CMK (cell line): ENCODE data around the gene DNLZ.
"Not testable (repeated sequence)": the region's sequence is repeated elsewhere in the genome, so short reads cannot be mapped to it uniquely, and the experiment has no call there.

Source experiments
- DNase-seq: peaks from one replicate; pipeline ENCODE4 v3.0.0-alpha.2; 2010; ENCODE audit warnings: low read depth

DNLZ gene

DNA sequence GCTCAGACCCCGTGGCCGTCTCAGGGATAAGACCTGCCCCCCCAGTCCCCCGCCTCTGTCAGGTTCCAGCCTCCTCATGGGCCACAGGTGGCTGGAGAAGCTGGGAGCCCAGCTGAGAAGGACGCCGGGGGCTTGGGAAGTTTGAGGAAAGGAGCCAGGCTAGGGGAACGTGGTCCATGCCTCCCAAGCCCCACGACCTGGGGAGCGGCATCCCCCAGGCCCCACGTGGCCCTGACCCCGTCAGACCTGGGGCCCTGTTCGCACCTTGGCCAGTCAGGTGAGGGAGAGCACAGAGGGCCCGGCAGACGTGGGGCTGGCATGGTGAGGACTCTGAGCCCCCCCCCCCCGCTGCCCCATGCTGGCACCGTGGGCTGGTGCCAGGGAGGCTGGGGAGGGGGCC is 32.5 kb downstream of the DNLZ start:
- DNase-seq = no peak

DNA sequence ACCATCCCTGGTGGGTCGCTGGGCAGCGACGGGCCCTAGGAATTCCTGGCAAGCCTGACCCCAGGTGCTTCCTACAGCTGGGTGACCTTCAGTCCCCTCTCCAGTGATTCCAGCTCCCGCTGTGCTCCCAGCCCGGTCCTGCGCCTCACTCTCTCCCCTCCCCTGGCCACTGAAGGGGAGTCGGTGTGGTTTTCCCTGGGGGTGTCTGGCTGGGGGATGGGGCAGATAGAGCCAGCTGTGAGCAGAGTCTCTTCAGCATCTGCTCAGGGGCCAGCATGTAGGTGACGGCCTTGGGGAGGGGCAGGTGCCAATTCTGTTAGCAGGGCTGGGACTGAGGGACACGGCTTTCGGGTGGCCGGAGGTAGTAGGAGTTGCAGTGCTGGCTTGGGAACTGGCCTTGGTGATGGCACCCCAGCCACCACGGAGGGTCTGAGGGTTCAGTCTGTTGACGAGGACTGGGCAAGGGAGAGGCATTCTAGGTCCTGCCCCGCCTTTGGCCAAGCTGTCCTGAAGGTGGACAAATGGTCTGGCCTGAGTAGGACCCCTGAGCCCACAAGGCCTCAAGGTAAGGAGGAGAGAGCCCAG is 33.0 kb downstream of the DNLZ start:
- no peak for DNase-seq

DNA sequence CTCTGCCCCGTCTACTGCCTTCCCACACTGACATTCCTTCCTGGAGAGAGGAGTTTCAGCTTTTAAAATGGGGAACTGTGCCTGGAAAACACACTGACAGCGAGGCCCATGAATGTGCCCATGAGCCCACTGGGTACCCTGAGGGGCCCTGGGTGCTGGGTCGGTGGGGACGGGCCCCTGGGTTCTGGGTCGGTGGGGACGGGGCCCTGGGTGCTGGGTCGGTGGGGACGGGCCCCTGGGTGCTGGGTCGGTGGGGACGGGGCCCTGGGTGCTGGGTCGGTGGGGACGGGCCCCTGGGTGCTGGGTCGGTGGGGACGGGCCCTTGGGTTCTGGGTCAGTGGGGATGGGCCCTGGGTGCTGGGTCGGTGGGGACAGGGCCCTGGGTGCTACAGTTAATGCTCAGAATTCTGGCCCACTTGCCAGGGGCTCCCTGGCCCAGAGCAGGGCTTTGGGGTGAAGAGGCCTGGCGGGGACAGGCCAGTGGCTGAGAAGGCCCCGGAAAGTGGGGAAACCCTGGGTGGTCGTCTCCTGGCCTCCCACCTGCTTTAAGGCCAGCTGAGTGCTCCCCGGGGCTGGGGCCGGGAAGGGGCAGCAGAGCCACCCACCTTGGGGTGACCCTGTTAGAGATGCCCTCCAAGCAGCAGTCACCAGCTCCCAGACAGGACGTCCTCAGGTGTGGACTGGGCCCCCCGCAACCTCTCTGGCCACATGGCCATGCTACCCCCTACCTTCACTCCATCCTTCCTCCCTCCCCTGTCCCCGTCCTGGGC is 33.7 kb downstream of the DNLZ start:
- no peak for DNase-seq

- DNase-seq = no peak
These were observed 34.3 kb downstream of the DNLZ start for GRCh38 chr9:136329211-136329627.

- no peak for DNase-seq
These were observed 34.9 kb downstream of the DNLZ start for GRCh38 chr9:136328622-136329041.

DNA sequence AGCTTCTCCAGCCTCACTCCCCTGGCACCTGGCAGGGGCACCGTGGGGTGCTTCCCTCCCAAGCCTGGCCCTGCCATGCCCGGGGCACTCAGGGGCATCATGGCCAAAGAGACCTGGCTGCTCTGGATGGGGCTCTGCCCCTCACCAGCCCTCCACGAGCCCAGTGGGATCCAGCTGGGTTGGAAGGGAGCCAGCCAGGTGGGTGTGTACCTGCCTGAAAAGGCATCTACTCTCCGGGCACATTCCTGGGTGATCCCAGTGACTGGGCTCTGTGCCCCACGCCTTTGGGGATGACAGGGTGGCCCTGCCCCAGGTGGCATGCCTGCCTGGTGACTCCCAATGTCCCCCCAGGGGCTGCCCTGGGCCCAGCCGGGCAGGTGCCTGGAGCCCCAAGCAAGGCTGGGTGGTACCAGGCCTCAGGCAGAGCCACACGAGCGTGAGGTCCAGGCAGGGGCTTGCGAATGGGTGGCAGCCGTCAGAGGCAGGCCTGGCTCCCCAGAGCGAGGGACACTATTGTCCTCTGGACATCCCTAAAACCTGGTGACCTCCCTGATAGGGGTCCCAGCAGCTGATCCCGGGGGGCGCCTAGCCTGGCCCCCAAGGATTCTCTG is 35.4 kb downstream of the DNLZ start:
- DNase-seq = no peak

- DNase-seq = peak; percentile 58
These were observed 36.1 kb downstream of the DNLZ start, which contains the start of gene GPSM1 for GRCh38 chr9:136327304-136327974. Gene GPSM1 (plus strand): TSS chr9:136327539. CDS start chr9:136327696, 157 bp downstream.

- DNase-seq = no peak
These were observed 36.7 kb downstream of the DNLZ start for GRCh38 chr9:136326761-136327303.

DNA sequence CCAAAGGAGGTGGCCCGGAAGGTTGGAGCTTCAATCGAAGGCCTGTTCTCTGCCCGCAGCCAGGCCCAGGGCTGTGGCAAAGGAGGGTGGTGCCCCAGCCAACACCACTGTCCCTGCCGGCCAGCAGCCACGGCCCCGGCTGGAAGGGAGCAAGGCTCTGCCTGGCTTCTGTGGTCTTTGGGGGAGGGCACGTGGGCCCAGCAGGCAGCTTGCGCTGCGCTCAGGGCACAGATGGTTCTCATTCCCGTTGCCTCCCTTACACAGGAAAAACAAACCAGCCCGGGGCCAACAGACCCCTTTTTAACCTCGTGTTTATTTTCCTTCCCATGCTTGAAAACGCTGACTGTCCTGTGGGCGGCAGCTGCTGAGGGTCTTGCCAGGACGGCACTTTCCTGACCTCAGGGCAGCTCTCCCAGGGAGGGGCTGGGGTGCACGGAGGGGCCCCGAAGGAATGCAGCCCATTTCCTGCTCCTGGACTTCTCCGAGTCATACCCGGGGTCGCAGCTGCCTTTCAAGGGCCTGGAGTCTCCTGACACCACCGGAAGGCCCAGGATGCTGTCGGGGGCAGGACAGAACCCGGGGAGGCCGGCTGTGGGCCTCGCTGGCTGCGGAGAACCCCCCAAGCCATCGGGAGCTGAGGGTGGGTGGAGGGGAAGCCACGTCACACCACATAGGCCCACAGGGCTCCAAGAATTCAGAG is 37.3 kb downstream of the DNLZ start:
- DNase-seq = no peak

DNA sequence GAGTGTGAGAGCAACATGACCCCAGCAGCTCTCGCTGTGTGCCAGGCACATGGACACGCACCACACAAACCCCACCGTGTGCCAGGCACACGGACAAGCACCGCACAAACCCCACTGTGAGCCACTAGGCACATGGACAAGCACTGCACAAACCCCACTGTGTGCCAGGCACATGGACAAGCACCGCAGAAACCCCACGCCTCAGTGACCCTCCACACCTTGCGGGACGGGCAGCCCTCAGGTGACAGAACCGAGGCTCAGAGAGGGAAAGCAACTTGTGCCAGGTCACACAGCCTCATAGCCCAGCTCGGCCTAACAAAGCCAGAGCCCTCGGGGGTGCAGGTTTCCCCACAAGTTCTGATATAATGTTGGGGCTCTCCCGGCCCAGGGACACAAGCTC is 38.2 kb downstream of the DNLZ start:
- DNase-seq = no peak

GRCh38 chr9:136324501-136325300 is 38.8 kb downstream of the DNLZ start:
- DNase-seq = no peak

DNA sequence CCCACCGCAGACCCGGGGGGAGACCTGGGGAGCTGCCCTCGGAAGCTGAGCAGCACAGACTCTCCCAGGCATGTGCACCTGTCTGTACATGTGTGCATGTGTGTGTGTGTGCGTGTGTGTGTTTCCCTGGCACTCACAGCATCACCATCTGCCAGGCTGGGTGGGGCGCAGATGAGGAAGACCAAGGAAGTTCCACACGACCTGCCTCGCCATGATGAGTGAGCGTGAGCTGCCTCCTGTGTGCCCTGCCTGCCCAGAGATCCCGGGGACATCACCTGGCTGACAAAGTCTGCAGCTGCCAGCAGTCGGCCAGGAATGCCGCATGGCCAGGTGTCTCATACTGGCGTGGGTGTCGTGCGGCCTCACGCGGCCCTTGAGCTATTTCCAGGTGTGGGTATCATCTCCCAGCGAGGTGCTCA is 40.2 kb downstream of the DNLZ start:
- no peak for DNase-seq

DNA sequence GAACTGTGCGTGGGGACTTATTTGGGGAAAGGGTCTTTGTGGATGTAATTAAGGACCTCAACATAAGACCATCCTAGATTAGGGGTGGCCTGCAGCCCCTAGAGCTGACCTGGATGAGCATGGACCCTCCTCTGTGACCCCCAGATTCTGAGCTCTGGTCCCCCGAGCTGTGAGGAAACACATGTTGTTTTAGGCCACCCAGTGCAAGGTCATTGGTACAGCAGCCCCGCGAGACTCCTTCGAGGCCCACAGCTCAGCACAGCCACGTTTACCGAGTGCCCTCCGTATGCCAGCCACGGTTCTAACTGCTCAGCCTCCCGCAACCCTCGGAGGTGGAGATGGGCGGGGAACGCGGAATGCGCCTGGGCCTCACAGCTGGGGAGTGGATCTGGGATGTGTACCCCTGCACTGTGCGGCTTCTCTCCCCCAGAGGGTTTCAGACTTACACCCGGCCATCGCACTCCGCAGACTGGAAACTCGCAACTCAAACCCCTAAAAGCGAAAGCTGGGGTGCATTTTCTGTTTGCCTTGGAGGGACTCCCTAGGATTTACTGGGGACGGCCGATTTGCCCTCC is 40.7 kb downstream of the DNLZ start:
- DNase-seq = no peak

- no peak for DNase-seq
These were observed 42.0 kb downstream of the DNLZ start for GRCh38 chr9:136321561-136321960.

- DNase-seq = not testable (repeated sequence)
These were observed 42.6 kb downstream of the DNLZ start for GRCh38 chr9:136320972-136321371.

GRCh38 chr9:136319955-136320354 is 43.6 kb downstream of the DNLZ start:
- DNase-seq = not testable (repeated sequence)

GRCh38 chr9:136319244-136319643 is 44.3 kb downstream of the DNLZ start:
- DNase-seq = not testable (repeated sequence)

DNA sequence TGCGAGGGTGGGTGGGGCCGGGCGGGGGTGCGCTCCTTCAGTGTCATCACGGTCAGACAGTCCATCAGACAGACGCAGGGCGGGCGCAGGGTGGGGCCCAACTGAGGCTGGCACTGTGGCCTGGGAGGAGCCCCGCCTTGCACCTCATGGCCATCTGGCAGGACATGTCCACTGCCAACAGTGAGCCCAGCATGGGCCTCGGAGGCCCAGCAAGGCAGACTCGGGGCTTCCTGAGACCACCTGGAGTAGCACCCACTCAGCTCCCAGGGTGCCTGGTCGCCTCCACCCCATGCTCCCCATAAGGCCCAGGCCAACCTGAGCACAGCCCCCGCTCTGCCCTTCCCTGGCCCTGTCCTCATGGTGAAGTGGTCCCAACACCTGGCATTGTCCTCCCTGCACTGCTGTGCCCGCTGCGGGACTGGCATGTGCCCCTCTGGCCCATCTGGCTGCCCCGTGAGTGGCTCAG is 44.7 kb downstream of the DNLZ start:
- no peak for DNase-seq

DNA sequence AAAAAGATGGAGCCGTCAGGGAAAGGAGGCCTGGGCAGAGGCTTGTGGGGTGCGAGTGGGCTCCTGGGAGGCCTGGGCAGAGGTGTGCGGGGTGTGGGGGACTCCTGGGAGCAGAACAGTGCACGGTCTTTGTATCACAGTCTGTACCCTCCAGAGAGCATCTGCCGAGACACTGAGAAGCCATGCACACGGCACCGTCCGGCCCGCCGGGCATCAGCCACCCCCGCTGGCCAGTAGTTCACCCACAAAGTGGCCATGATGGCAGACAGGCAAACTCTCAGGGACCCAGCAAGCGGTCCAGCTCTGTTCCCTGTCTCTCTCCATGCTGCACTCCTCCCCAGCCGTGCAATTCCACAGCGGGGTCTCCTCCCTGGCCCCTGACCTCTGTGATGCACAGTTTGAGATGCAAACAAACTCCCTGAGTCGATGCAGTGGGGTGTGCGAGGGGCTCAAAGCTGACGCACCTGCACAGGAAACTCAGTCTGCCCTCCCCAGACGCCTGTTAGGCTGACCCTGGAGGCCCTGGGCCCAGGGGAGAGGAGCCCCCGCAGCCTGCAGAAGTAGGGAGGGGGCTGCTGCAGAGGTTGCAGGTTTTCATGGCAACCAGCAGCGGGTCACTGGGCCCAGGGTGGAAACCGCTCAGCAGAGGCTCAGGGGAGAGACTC is 45.3 kb downstream of the DNLZ start:
- no peak for DNase-seq

- DNase-seq = no peak
These were observed 45.8 kb downstream of the DNLZ start for GRCh38 chr9:136317695-136318094.
